C1 segment of cervical spinal cord (tissue), 14 donors: Measurements from ENCODE around the gene RBM18.

ENCODE experiments used
- DNase-seq, 14 donors: peaks; one replicate each; lab custom pipeline; 2025; lab: John Stamatoyannopoulos, UW

The RBM18 gene

DNA sequence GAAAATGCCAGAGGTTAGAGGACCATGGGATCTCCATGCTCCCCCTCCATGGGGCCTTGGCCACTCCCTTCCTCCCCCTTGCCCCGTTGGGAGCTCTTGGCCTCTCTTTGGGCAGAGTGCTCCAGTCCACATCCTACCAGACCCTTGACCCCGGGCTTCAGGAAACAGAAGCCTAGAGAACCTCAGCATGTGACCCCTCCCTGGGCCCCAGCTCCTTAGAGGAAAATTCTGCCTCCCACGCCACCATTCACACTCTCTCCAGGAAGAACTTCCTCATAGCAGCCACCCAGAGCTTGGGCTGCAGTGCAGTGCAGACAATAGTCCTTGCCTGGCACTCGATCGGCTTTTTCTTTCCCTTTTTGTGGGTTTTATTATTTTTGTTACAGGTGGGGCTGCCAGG, 41.8 kb downstream of the RBM18 start:
- no peak for DNase-seq

DNA sequence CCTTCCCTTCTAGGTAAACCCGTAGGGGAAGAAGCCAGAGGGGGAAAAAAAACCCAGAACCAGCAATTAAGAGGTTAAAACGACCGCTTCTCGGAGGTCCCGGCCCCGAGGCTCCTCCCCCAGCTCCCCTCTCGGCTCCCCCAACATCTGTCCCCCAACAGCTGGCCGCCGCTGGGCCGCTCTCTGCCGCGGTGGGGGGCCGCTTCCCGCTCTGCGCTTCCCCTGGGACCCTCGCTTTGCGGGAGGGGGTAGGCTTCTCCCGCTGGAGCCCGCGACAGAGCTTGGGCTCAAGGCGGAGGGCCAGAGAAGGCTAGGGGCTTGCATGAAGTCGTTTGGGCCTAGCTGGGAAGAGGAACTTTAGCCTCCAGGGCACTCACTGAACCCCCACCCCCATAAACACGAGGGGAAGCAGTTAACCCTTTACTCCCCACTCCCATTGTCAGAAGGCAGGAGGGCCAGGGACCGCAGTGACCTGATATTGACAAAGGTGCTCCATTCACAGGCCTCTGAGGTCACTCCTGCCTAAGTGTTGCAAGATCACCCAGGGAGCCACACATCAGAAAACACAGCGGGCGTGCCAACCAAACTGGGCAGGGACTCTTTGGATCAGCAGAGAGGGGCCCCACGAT, 43.3 kb downstream of the RBM18 start:
- DNase-seq = no peak

DNA sequence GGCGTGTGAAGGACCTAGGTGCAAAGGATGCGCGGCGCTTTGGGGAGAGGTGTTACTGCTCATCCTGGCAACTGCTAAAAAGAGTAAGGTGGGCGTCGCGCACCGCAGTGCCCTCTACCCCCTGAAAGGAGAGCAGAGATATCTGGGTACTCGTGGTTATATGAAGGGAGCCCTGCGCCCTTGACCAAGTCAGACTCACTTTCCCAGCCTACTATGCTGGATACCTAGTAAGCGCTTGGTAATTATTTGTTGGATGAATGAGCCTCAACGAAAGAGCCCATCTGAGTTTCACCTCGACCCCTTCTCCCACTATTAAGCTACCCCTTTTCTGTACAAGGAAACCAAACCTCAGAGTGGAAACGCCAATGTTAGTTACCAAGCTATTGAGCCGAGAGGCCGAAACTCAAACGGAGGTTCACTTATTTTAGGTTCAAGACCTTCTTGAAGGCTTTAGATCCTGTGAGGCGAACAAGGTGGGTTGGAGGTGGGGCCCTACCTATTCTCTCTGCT, 43.9 kb downstream of the RBM18 start:
- DNase-seq = no peak

DNA sequence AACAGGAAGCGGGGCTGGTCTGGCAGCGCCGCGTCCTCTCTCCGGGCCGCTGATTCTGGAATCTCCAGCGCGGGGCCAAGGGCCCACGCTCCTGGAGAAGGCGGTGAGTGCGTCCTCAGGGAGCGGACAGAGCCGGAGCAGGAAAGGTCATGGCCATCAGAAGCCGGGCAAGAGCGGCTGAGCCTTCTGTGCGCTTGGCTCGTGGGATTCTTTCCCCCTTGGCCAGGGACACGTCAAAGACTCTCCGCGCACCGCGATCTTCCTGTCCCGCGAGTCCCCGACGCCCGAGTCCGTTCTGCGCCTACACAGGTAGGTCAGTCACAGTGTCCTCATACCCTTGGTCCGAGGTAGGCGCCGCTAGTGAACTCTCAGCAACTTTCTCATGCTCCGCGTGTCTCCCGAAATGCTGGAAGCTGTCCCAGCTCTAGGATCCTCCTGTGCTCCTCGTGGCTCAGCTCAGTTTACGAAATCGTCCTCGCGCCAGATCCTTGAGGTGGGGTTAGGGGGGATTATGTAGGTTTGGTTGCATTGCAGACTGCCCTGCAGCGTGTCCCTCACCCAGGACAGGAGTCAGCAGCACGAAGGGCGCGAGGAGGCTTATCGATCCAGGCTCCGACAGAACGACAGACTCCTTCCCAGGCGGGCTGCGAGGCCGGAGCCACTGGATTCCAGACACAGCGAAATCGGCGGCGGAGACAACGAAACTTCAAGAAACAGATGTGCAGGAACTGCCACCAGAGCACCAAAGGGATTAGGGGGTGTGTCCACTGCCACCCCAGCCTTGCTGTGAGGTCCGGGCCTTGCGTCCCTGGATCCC, 44.6 kb downstream of the RBM18 start:
- DNase-seq = no peak

DNA sequence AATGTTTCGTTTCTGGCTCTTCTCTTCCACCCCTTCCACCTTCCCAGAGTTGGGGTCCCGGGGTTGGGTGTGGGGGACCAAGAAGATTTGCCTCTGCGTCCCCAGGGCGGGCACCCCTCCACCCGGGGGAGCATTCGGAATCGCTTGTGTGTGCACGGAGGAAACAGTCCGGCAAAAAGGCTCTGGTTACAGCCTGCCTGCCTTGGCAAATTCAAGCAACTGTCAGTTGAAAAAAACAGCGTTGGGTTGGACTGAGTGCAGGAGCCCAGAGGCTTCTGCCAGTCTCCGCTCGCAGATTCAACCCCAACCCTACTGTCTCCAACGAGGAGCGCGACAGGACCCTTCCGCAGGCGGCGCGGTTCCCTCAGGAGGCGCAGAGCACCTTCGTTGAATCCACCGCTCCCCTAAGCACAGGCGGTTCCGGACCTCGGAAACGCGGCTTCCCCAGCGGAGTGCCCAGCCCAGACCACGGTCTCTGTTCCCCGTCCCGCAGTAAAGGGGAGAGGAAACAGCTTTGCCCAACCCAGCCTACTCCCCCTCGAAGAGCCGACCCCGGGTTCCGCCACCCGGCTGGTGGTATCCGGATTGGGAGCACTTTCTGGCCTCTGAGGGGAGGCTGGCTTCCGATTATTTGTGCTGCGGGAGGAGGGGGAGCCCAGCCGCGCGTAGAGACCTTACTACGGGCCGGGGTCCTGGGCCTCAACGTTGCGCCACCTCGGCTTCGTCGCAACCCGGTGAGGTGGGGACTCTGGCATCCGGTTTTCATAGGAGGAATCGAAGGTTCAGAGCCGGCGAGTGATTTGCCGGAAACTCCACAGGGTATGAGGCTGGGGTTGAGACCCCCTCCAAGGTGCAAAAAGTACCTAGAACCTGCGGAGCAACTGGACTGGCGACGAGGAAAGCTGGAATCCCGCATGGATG, 45.4 kb downstream of the RBM18 start:
- no peak for DNase-seq

DNA sequence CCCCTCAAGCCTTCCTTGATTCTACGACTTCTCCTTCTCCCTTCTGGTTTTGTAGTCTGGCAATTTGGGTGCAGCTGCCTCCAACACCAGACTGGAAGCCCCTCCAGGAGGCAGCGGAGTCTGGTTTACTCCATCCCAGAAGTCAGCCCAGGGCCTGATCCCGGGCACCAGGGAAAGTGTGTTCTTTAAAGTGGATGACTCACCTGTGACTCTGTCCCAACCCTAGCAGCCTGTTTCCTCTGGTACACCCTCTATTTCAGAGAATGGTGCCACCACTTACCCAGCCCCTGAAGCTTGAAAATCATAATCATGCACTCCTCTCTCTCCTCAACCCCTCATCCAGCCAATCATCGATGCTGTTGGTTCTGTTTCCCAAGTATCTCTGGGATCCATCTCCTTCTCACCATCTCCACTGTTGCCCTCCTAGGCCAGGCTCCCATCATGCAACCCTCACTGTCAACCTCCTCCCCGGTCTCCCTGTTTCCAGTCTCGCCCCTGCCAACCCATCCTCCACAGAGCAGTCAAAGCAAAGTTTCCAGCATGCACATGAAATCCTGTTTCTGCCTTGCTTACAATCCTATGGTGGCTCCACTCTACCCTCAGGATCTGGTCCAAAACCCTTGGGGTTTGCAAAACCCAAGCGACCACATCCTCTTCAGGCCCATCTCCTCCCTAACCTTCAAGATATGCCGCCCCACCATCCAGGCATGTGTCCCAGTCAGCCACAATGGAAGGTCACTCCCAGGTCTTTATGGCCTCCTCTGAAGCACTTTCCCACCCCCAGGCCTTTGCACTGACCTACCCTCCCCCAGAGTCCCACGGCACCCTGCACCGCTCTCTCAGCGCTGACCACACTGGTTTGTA, 46.3 kb downstream of the RBM18 start:
- DNase-seq = no peak

DNA sequence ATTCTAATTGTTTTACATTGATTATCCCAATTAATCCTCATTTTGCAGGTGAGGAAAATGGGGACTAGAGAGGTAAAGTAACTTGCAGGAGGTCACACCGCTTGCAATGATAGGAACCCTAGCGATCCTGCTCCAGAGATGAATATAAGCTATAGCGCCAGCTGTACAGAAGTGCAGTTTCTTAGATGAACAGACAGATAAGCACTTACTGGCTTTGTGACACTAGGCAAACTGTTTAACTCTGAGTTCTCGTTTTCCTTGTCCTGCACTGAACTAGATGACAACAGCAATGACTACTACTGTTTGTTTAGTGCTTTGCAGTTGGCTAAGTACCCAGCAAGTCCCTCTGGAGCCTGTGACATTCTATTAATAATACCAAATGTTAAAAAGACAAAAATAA, 47.0 kb downstream of the RBM18 start:
- DNase-seq = no peak

DNA sequence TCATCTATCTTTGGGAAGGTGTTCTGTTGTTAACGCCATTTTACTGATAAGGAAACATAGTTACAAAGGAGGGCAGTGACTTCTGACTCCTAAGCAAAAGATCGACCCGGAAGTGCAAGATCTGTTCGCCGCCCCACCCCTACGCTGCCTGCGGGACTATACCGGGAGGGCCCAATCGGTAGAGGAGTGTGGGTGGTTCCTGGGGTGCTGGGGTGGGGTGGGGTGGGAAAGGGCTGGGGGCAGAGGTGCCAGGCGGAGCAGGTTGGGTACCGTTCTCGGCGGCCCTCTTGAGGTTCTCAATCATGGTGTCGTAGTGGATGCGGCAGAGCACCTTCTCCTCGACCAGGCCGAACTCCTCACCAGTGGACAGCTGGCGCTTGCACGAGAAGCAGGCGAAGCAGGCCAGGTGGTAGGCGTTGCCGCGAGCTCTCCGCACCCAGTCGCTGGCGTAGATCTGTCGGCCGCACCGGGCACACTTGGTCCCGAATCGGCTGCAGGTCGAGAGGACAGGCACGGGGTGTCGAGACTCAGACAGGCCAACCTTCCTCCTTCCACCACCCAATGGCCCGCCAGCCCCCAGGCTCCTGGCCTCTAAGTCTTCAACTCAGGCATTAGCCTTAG, 47.7 kb downstream of the RBM18 start:
- DNase-seq = no peak

DNA sequence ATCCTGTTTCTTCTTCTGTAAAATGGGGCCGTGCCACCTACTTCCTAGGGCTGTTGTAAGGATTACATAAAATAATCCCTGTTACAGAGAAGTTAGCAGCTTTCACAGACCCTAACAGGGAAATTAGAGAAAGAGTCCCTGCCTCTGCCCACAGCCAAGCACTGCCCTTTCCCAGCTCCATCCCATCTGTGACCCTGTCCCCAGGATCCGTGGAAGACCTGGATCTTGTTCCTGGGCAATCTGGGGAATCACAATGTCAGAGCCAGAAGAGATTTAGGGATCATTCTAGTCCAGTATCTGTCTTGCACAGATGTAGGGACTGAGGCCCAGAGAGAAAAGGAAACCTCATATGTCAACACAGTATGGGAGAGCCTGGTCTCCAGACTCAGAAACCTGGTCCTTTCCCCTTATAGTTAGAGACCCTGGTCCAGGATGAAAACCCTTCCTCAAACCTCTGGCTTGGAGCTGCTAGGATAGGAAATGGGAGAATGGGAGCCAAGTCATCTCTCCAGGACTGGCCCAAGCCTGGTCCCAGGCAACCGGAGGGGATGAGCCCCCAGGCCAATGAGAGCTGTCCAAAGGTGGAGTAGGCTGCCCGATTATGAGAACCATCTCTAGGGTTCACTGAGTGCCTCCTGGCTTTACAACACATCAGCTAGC, 48.4 kb downstream of the RBM18 start:
- DNase-seq = no peak

DNA sequence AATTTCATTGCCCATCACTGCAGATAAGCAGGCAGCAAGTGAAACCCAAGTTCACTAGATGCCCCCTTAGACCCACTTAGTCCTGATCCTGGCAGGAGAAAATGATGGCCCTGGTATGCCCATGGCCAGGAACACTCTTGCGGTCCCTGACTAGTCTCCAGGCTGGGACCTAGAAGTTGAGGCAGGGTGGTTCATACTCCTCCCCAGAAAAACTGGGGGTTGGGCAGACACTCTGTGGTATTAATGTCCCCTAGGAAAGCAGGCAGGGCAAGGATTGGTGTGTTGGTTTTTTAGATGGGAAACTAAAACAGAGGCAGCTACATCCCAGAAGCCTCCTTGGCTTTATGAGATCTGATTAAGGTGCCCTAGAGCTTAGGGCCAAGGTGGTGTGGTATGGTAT, 49.0 kb downstream of the RBM18 start:
- DNase-seq = no peak

DNA sequence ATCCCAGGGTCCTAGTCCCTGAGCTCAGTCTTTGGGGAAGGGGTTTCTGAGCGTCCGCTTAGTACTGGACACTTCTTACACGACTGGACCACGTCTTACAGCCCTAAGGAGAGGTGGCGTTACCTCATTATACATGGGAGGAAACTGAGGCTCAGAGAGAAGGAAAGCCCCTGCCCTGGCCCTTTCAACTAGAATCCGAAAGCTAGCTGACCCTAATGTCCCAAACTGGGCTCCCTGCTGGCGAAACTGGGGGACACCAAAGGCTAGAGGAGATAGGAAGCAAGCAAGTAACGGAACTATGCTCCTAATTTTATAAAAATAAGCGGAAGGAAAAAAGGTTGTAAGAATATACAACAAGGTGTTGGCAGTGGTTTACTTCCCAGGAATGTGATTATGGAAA, 50.1 kb downstream of the RBM18 start:
- DNase-seq = no peak

DNA sequence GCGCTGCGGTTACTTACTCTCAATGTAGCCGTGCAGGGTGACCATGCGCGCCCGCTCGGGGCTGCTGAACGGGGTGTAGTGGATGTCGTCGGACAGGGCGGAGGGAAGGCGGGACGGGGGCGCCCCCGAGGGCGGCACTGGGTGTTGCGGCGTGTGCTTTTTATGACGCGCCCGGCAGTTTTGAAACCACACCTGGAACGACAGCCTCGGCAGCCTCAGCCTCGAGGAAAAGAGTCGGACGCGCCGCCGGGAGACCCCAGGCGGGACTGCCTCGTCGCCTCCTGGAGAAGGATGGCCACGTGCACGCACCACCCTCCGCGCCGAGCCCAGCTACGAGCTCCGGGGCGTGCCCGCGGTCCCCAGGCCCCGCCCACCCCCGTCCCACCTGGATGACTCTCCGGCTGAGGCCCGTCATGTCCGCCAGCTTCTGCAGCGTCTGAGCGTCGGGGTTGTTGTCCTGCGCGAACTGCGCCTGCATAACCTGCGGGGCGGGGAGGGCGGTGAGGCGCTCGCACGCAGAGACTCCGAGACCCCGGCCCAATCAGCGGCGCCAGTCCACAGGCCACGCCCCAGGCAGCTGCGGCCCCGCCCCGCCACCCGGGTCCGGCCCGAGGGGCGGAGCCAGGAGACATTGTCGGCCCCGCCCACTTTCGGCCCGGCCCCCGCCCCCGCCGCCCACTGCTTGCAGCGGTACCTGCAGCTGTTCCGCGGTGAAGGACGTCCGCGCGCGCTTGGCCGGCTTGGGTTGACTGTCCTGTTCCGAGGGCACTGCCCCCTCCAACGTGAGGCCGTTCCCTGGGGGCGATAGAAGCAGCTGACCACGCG, 50.8 kb downstream of the RBM18 start:
- no peak for DNase-seq

DNA sequence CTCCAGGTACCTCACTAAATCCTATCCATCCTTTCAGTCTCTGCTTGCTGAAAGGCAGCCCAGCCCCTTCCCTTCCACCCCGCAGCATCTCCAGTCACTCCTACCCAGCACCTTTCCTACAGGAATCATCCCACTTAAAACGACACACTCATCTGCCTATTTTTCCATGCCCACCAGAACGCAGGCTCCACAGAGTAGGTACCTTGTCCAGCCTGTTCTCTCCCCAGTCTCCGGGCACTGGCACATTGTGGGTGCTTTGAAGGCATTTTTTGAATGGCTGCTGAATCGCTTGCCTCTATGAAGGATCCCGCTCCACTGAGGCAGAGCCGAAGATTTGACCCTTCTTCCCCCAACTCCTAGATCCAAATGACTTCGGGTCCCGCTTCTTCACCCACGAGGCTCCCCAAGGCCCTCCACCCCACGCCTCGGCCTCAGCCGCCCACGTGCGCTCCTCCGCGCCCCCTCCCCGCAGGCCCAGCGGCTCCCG, 51.5 kb downstream of the RBM18 start:
- DNase-seq = no peak

DNA sequence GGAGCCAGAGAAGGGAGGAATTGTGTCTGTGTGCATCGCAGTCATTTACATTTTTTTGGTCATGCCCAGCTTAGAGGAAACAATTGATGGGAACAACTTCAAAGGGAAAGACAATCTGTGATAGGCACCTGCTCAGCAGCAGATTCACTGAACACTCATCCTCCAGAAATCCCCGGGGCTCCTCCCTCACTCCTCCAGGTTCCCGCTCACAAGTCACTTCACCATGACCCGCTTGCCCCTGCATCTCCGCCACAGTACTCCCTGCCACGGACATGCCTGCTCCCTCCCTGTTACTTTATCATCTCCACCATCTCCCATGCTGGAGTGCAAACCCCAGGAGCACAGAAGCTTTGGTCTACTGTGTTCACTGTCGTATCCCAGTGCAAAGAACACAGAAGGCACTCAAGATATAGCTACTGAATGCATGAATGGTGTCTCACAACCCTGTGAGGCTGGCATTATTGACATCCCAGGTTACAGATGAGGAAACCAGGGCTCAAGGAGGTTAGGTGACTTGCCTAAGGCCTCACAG, 52.1 kb downstream of the RBM18 start:
- no peak for DNase-seq

DNA sequence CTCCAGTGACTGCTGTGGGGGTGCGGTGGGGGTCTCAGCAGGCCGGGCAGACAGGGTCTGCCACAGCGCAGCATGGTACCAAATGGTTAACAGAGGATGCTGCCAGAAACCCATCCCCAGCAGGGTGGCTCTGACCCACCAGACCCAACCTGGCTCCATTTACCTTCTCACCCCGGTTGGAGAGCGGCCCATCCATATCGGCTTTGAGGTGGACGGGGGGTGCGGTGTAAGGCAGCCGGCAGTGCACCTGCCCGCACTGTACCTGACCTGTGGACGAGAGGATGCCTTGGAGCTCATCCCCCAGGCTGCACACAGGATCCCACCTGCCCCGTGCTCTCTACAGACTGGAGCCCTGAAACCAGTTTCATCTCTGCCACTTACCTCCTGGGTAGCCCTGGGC, 55.2 kb downstream of the RBM18 start:
- no peak for DNase-seq

DNA sequence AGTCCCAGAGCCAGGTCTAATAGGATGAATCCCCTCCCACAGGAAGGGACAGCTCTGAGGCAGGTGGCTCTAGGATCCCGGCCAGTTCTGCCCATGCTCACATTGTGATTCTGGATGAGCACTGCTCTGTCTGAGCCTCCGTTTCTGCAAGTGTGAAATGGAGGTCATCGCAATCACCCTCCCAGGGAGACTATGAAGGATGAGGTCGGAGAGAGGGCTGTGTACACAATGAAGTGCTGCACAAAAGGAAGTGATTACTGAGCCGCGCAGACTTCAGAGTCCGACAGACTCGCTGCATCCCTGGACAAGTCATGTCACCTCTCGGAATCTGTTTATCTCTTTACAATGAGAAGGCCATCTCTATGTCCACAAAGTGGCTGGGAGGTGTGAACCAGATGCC, 57.5 kb downstream of the RBM18 start:
- DNase-seq = no peak

DNA sequence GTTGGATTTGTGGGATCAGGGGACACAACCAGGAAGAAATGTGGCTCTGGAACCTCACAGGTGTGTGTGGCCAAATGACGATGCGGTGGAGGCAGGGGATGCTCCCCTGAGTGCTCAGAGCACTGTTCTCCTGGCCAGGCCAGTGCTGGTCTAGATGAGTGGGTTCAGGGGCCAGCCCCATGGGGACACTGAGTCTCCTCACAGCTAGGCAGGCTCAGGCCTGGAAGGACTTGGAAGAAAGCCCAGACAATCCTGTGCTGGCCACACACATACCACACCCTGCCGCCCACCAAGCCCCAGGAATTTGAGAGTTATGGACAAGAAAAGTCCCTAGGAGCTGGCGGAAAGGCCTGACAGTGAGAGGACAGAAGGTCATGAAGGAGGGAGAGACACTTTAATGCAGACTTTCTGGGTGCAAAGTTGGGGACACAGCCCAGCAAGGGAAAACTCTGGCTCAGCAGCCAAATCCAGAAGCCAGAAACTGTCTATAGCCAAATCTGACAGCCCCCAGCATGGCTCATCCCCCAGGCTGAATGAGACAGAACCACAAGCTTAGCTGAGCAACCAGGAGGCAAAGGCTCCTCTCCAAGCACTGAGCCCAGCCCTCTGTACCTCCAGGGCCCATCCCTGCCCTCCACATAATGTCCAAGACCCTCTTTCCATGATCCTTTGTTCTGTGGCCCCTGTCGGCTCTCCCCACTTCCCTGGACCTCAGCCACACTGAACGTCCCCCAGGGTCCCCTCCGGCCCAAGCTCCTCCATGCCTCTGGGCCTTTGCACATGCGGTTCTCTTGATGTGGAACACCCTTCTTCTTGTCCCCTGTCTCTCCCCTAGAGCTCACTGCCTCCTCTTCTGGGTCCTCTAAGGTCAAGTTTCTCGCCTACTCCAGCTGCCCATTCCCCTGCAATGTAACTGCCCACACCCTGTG, 58.3 kb downstream of the RBM18 start:
- DNase-seq = no peak

DNA sequence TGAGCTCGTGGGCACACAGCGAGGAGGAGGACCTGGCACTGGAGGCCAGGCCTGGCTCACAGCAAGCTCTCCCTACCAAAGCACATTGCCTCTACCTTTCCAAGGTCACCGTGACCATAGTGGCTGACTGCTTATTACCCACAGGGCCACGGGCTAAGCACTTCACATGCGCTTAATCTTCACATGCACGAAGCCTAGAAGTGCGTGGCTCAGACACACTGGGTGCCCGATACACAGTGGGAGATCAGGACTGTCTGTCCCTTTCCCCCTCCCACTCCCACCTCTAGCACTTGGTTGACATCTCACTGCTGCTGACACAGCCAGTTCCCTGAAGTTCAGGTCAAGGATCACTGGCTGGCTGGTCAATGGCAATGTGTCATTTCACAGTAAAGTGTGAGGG, 59.5 kb downstream of the RBM18 start:
- no peak for DNase-seq
